Stimulated activated CD4-positive, alpha-beta T cell treated with anti-CD3 and anti-CD28 coated beads, Interleukin-1b, Interleukin-23, amount 100 ng/mL, for 4 hours (primary cell): ENCODE results near the gene RIPOR3.
A peak's percentile ranks its signal among the peaks of the same experiment; 100 is the strongest.

Experiments used
- DNase-seq, 2 donors: peaks; one replicate each; pipeline ENCODE4 v3.0.0-alpha.2; 2020; ENCODE audit warnings: low read depth in 2 of 2

The RIPOR3 gene

DNA sequence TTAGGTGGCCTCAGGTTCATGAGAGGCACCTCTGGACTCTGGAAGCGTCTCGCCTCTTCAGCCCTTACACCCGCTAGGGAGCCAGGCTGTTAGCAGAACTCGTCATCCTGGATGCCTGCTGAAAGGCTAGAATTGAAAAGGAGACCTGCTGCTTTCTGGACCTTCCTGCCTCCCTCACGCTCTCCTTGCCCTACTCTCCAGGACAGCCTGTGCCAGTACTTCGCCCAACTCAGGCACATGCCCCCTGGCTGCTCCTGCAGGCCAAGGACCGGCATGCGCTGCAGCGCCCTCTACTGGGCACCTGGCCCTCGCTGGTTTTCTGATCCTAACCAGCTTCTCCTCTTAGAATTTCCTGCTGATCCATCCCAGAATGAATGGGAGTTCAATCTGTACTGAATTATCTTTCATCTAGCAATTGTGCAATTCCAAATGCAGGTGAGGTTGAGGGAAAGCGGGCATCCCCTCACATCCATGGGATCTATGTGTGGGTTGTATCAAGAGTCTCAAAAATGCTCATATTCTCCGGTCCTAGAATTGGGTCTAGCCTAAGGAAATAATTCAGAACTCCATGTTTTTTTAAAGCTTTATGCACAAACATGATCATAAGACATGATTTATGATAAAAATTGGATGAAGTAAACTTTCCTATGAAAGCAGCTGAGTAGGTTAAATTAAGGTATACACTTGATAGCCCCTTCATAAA, 103.2 kb downstream of the RIPOR3 start:
- DNase-seq: peak; percentile 63 to 73

DNA sequence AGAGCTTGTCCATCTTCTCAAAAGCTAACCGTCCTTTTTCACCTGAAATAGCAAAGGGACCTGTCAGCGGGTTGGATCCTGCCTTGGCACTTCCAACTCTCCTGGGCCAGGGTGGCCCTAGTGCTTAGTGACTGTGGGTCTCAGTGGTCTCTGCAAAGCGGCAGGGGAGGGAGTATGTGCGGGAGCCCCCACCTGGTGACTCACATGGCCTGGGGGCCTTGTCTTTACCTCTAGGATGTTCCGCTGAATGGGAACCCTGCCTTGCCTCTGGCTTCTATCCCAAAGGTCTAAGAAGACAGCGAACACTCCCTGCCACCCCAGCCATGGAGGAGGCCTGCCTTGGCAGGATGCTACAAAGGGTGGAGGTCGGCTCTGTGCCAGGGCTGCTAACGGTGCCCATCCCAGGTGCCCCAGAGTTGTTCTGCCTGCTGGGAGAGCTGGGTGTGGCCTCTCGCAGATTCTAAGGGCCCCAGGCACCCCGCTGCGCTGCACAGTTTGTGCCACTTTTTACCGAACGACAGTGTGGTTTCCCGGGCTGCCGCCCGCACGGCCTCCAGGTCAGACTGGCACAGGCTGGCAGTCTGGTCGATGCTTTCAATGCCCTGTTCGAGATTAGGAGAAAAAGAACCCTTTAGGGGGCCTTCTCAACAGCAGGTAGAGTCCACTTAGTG, 103.9 kb downstream of the RIPOR3 start:
- DNase-seq: no peak

DNA sequence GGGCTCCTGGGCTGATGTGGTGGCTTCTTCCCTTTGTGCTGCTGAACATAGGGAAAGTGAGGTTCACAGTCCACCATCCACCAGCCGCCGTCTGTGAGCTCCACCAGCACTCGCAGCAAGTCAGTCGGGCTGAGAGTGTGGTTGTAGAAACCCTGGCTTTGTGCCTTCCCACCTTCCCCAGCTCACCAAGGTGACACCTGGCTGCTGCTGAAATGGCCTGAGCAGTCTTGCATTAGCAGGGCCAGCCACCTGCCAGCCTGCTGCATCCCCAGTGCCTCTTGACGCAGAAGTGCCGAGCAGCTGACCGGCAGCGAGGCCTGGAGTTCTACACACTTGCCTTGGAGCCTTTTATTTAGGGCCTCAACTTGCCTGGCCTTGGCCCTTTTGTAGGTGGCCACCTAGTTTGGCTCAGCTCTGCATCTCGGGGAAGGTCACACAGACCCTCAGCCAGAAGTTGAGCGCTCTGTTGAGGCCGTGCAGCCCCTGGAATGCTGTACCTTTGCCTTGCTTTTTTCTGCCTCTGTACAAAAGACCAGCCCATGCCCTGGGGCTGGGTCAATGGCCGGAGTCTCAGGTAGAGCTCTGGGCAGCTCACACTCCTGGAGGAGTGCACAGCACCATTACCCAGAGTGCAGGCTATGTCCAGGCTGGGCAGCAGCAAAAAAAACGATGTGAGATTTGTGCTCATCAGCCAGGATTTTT, 104.7 kb downstream of the RIPOR3 start:
- DNase-seq: no peak

DNA sequence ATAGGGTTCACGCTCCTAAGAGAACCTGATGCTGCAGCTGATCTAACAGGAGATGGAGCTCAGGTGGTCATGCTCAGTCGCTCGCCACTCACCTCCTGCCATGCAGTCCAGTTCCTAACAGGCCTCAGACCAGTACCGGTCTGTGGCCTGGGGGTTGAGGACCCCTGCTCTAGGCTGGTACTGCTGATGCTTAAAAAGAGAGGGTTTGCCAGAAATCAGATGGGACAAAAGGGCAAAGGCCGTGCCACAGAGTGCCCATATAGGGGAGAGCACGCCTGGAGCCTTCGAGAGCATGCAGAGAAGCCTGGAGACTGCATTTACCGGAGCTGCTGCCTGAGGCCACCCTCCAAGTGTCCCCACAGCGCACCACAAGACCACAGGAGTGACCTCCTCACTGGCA, 105.7 kb downstream of the RIPOR3 start:
- DNase-seq: no peak

DNA sequence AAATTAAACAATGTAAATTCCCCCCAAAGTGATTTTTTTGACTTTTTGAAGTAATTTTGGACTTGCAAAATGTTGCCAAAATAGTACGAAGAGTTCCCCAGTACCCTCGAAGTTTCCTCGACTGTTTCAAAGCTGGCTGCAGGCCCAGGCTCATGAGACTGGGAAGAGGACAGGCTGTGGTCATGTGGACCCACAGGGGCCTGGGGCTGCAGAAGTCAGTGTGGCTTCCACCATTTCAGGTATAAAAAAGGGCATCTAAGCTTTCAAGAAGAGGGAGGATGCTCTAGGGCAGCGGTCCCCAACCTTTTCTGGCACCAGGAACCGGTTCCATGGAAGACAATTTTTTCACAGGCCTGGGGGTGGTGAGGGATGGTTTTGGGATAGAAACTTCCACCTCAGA, 106.1 kb downstream of the RIPOR3 start:
- DNase-seq: no peak

DNA sequence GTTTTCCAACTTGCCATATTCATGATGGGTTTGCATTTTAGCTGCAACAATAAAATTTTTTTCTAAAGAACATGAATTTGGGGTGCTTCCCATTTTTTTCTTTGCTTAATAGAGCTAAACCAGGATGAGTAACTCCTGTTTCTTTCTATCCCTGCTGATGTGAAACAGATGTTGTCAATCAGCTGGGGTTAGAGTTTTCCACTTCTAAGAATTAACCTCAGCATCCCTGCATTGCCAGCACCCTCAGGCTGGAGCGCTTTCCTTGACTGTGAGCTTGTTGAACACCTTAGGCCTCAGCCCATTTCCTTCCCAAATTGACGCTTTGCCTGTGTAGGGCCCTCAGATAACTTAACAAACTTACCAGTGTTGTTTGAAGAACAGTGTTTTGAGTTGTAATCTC, 106.7 kb downstream of the RIPOR3 start:
- DNase-seq: no peak

DNA sequence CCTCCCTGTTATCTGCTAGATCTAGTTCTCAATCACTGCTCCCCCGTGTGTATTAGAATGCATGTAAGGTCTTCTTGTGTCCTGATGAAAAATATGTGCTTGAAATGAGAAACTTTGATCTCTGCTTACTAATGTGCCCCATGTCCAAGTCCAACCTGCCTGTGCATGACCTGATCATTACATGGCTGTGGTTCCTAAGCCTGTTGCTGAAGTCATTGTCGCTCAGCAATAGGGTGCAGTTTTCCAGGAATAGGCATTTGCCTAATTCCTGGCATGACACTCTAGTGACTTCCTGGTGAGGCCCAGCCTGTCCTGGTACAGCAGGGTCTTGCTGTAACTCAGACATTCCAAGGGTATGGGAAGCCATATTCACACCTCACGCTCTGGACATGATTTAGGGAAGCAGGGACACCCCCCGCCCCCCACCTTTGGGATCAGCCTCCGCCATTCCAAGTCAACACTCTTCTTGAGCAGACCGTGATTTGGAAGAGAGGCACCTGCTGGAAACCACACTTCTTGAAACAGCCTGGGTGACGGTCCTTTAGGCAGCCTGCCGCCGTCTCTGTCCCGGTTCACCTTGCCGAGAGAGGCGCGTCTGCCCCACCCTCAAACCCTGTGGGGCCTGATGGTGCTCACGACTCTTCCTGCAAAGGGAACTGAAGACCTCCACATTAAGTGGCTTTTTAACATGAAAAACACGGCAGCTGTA, 107.7 kb downstream of the RIPOR3 start:
- DNase-seq: no peak

DNA sequence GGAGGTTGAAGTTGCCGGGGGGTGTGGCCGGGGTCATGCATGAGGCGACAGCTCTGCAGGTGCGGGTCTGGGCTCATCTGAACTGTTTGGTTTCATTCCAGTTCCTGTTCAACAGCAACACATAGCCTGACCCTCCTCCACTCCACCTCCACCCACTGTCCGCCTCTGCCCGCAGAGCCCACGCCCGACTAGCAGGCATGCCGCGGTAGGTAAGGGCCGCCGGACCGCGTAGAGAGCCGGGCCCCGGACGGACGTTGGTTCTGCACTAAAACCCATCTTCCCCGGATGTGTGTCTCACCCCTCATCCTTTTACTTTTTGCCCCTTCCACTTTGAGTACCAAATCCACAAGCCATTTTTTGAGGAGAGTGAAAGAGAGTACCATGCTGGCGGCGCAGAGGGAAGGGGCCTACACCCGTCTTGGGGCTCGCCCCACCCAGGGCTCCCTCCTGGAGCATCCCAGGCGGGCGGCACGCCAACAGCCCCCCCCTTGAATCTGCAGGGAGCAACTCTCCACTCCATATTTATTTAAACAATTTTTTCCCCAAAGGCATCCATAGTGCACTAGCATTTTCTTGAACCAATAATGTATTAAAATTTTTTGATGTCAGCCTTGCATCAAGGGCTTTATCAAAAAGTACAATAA, 108.6 kb downstream of the RIPOR3 start:
- DNase-seq: no peak

DNA sequence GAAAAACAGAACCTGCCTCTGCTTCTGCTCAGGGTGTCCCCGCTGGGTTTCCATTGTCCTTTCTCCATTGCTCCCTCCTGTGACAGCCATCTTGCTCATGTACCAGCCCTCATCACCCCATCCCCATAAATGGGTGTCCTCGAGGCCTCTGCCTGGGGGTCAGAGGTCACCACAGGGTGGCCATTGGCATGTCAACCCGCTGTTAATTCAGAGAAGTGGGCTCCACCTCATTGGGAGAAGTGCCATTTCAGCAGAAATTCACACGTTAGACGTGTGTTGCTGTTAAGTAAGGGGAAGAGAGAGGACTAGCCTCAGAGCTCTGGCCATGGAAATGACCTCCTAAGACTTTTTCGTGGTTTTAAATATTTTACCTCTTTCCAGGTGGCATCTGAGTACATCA, 109.2 kb downstream of the RIPOR3 start:
- no peak for DNase-seq

DNA sequence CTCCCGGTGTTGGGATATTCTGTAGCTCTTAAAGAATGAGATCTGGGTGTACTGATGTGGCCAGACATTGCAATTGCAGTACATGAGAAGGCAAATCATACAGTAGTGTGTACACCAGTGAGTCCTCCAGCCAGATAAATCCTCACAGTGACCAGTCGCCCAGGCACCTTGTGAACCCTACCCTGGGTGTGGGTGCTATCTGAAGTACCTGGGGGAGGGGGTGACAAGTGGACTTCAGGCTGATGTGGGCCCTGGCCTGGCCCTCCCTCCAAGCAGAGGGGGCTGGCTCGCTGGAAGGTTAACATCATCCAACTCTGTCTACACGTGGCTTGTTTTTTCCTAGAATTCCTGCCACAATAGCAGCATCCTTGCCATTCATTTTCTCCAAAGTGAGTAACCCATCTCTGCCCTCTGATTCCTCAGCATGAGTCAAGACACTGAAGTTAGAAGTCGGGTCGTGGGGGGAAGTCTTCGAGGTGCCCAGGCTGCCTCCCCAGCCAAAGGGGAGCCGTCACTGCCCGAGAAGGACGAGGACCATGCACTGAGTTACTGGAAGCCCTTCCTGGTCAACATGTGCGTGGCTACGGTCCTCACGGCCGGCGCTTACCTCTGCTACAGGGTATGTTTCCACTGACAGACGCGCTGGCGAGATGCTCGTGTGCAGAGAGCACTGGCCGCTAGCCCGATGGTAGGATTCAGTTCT, 110.3 kb downstream of the RIPOR3 start:
- DNase-seq: no peak

DNA sequence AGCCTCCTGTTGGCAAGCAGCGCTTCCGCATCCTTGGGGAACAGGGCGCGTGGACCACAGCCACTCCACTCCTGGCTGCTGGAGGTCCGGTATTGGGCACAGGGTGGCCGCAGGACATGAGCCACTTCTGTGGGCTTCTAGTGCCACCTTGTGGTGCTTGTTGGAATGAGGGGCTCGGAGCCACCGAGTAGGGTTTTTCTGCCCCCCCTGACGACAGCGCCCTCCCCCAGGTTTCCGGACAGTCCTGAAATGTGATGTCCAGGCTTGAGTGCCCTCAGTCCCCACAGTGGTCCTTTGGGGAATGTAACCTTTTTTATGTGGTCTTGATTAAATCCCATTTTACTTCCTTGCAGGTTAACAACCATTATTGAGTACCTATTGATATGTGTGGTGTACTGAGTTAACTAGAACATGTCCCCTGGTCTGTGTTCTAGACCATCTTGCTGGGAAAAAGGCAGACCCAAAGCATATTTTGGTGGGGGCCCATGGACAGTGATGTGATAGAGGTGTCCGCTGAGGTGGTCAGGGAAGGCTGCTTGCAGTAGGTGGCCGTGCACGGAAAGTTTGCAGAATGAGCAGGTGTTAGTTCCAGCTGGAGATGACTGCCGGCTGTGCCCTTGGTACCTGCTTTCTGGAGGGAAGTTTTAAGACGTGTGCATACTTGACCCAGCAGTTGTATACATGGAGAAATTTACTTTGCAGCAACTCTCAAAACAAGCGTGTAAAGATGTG, 111.2 kb downstream of the RIPOR3 start:
- peak; percentile 41 to 47 for DNase-seq

DNA sequence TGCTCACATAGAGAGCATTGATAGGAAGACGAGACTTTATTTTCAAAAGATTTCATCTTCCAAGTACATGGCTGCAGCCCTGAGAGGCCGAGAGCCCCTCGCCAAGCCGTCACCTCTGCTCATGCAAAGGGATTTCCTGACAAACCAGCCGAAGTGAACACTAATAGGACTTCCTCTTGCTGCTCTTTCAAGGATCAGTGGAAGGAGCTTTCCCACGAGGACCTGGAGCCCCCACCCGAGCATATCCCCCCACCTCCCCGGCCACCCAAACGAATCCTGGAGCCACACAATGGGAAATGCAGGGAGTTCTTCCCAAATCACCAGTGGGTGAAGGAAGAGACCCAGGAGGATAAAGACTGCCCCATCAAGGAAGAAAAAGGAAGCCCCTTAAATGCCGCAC, 111.8 kb downstream of the RIPOR3 start:
- no peak for DNase-seq

DNA sequence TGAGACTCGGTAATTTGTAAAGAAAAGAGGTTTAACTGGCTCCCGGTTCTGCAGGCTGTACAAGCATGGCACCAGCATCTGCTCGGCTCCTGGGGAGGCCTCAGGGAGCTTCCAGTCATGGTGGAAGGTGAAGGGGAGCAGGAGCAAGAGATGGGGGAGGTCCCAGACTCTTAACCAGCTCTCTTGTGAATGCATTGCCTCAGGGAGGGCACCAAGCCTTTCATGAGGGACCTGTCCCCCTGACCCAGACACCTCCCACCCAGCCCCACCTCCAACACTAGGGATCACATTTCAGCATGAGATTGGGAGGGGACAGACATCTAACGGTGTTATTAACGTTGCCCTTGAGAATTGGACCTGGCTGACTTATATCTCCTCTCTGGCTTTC, 112.6 kb downstream of the RIPOR3 start:
- DNase-seq: no peak

DNA sequence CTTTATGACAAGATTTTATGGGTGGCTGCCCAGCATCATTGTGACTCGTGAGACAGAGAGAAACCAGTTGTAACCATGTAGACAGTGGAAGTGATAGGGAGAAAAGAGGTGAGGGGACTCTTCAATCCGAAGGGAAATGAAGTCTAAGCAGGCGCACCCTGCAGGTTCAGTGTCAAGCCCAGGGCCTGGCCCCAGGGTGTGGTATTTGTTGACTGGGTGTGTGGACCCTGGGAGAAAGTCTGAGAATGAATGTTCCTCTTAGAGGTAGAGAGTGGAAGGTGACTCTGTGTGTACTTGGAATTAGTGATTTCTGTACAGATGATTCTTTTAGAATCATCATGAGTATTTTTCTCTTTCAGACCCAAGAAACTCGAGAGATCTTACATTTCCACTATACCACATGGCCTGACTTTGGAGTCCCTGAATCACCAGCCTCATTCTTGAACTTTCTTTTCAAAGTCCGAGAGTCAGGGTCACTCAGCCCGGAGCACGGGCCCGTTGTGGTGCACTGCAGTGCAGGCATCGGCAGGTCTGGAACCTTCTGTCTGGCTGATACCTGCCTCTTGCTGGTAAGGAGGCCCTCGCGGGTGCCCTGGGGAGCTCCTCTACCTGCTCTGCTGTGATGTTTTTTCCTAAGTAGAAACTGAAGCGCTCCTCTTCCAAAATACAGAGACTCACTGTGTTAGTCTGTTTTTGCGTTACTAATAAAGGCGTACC, 113.1 kb downstream of the RIPOR3 start:
- DNase-seq: no peak

DNA sequence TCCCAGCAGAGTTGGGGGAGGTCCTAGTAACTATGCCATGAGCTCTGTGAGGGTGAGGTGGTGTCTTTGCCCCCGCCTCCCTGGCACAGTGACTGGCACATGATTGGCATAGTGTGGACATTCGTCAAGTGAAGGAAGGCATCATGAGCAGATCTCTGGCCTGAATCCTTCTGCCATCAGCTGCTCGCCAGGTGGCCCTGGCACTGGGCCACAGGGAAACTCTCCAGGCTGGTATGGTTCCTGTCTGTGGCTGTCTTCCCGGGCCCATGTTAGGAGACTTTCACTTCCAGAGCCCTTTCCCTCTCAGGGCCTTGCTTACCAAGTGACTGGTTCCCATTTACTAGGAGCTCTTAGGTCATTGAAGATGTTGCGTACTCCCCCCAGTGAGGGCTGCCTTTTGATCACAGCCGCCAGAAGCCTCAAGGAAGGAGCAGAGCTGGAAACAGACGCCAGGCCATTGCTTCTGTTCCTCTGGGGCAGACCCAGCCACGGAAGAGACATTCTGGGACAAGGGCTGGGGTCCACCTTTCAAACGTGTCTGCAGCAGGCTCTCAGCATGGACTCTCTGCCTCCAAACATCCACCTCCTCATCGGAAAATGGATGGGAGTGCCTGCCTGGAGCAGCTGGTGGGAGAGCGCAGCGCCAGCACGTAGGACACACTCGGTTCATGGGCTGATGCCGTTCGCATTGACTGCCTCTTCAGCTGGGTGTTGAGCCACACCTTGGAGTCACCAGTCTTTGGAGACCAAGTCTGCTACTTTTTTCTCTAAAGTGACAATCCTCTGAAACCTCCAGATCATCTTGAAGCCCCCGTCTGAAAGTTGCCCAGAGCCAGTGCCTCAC, 113.9 kb downstream of the RIPOR3 start:
- DNase-seq: no peak

DNA sequence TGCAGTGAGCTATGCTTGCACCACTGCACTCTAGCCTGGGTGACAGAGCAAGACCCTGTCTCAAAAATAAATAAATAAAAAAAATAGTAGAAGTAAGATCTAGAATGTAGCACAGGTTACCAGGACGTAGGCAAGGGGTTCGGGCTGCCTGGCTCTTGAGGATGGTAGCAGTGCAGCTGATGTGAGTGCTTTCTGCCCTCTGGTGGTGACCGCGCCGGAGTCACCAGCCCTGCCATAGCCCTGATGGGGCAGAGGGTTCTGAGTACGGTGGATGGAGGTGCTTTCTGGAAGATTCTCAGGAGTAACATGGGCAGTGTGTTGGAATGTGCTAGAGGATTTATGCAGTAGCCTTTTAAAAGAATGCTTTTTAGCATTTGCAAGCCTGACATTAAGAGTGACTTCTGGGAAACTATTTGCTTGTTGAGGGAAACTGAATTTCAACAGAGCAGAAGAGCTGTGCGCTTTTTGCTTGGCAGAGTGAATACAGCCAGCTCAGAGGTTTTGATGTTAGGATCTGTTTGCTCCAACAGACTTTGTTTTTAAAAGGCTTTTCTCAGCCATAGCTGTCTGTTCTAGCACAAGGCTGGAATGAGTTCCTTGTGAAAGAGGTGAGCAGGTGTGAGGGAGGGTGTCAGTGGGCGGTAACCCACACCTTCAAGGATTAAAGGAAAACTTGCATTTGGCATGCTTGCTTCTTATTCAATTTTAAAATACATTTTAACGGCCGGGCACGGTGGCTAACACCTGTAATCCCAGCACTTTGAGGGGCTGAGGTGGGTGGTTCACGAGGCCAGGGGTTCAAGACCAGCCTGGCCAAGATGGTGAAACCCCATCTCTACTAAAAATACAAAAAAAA, 115.2 kb downstream of the RIPOR3 start:
- peak; percentile 55 to 62 for DNase-seq

DNA sequence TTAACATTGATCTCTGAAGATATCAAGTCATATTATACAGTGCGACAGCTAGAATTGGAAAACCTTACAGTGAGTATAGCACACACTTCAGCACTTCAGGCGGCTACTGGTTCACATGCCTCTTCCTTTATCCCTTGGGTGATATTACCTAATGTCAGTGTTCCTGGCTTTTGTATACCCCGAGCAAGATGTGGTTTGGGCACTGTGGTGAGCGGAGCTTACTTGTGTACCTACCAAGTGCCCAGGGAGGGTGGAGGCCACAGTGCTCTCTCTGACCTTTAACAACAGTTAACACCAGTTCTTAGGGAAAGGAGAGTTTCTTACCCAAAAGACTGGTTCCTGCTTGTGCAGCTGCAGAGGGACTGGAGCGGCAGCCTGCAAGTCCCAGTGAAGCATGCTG, 116.8 kb downstream of the RIPOR3 start:
- no peak for DNase-seq

DNA sequence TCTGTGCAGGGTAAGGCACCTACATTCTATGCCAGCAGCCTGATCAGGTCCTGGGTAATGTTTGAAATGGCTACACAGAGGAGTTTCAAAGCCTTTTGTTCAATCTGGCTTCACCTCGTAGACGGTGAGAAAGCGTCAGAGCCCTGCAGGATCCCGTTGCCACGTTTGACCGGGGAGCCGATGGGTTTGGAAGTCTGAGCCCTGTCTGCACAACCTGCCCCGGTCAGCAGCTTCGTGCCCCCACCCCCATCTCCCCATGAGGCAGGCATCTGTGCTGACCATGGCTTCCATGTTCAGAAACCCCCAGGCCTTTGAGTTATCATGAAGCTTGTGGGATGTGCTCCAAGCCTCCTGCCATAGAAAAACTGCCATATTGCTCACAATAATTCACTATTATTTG, 117.2 kb downstream of the RIPOR3 start:
- no peak for DNase-seq
